ENCODE measurements around the gene KDM5B. TPM values are rescaled to one million over a fixed set of nuclear protein-coding genes. Genes with fewer than 3 reads are reported as not detected.
"Not testable (repeated sequence)": the region's sequence is repeated elsewhere in the genome, so short reads cannot be mapped to it uniquely, and the experiment has no call there.

The KDM5B gene
- total and polyA plus RNA-seq, 9 of the 15 experiments (the other 6 are each of a cell fraction or from before 2014, with no cell fraction given): 15.4 to 90.6 (median 57.1) TPM

GRCh38 chr1:202798260-202798659, 10.0 kb downstream of the KDM5B start (continued):
- TF ChIP-seq AFF1 (IDR thresholded peaks at IDR 0.05; ENCODE audit: low read depth in 1 of 2, partially characterized antibody in 2 of 2): no peak
- TF ChIP-seq STAT5A (IDR thresholded peaks at IDR 0.05; ENCODE audit: borderline replicate concordance, low read length): no peak

GRCh38 chr1:202796670-202797069, 11.6 kb downstream of the KDM5B start:
- CTCF ChIA-PET (ENCODE audit: low intra/inter-chr PET ratio): no interaction called here
- 89% methylated on average over 7 of the region's 7 CpGs for WGBS (ENCODE audit: insufficient coverage, low coverage, missing lambda C conversion rate)
- Histone ChIP-seq H3K27me3 (ENCODE audit: control insufficient read depth in 2 of 2, insufficient read depth in 2 of 2, low read length in 2 of 2) (no peaks in the 10 kb centered on the region), H3K9me3 (replicated peaks; ENCODE audit: control insufficient read depth, insufficient read depth, low read depth, low read length) (no peaks in the 10 kb centered on the region), H3K79me2 (ENCODE audit: control insufficient read depth, insufficient read depth, low read length) (peaks cover 92% of the 10 kb centered on the region), H4K20me1 (replicated peaks; ENCODE audit: control insufficient read depth, insufficient read depth, low read length) (peaks cover 25% of the 10 kb centered on the region), H2AFZ (ENCODE audit: low read depth, low read length) (no peak overlapping the region), H3K9me1 (ENCODE audit: control insufficient read depth, insufficient read depth, low read length) (peaks cover 14% of the 10 kb centered on the region), H3K36me3 (ENCODE audit: control insufficient read depth, insufficient read depth, low read length) (peaks cover 19% of the 10 kb centered on the region; the same call in 2 of the 3 replicates), H3K4me1 (replicated peaks in 1 of 2; ENCODE audit: control insufficient read depth in 2 of 2, insufficient read depth in 2 of 2, low read length in 2 of 2) (peaks cover 10 to 11% of the 10 kb centered on the region in 2 experiments; a peak in 3 of 5 replicates), H3K9ac (ENCODE audit: insufficient read depth in 1 of 2, low read depth in 2 of 2, low read length in 2 of 2) (peak overlapping the region in 1 of 2 experiments; percentile 38; a peak in 1 of 4 replicates), H3K4me2 (ENCODE audit: insufficient read depth, low read length) (no peak overlapping the region), H3K4me3 (no peak overlapping the region), H3K27ac (ENCODE audit: extremely low read depth, low read depth, low read length) (no peak overlapping the region)
- no TSS peak for BruUV-seq (replicated peaks)
- POLR2A ChIA-PET: interaction anchor here (1.1 to 5.8 kb wide), 4 partner anchors 8 to 15 kb away, joined by 3 to 28 read pairs (median 9); partner anchors contain the start of gene PCAT6
- TF ChIP-seq NFIC (IDR thresholded peaks at IDR 0.05) (0 out of 2 replicates have a peak, but pooled peaks have one; percentile 5), ID3 (CRISPR knock-in tag; IDR thresholded peaks at IDR 0.05) (no peak), ID3 (tag; IDR thresholded peaks at IDR 0.05) (no peak)
- no peak for DNase-seq (ENCODE audit: extremely low read depth in 1 of 4, low spot score in 3 of 4)
- in situ Hi-C loops (cut with MboI): no loop called here
- intact Hi-C loops (cut with micrococcal nuclease): no loop called here
- no peak; the same call in 2 of the 3 replicates for ATAC-seq
- no peak for FAIRE-seq

GRCh38 chr1:202794931-202795330, 13.3 kb downstream of the KDM5B start:
- peaks cover 25% of the 10 kb centered on the region for H4K20me1 ChIP-seq (replicated peaks; ENCODE audit: control insufficient read depth, insufficient read depth, low read length)
- H3K9me1 ChIP-seq (ENCODE audit: control insufficient read depth, insufficient read depth, low read length): peaks cover 14% of the 10 kb centered on the region
- H3K4me2 ChIP-seq (ENCODE audit: insufficient read depth, low read length); H3K9ac ChIP-seq (ENCODE audit: insufficient read depth in 1 of 2, low read depth in 2 of 2, low read length in 2 of 2); DNase-seq (ENCODE audit: extremely low read depth in 1 of 4, low spot score in 3 of 4); intact Hi-C loops (cut with micrococcal nuclease); CTCF ChIA-PET (ENCODE audit: low intra/inter-chr PET ratio); ATAC-seq; H2AFZ ChIP-seq (ENCODE audit: low read depth, low read length); H3K27me3 ChIP-seq (ENCODE audit: control insufficient read depth in 2 of 2, insufficient read depth in 2 of 2, low read length in 2 of 2); H3K27ac ChIP-seq (ENCODE audit: extremely low read depth, low read depth, low read length); H3K4me3 ChIP-seq; FAIRE-seq; in situ Hi-C loops (cut with MboI); H3K9me3 ChIP-seq (replicated peaks; ENCODE audit: control insufficient read depth, insufficient read depth, low read depth, low read length); BruUV-seq (replicated peaks): not testable (repeated sequence)
- H3K79me2 ChIP-seq (ENCODE audit: control insufficient read depth, insufficient read depth, low read length): peaks cover 88% of the 10 kb centered on the region
- POLR2A ChIA-PET: interaction anchor here (0.6 to 5.8 kb wide), 4 partner anchors 8 to 372 kb away, joined by 3 to 28 read pairs (median 5); no protein-coding TSS in a partner anchor
- WGBS (ENCODE audit: insufficient coverage, low coverage, missing lambda C conversion rate): 79% methylated on average over 6 of the region's 6 CpGs
- H3K36me3 ChIP-seq (ENCODE audit: control insufficient read depth, insufficient read depth, low read length): peaks cover 16% of the 10 kb centered on the region; the same call in 2 of the 3 replicates
- H3K4me1 ChIP-seq (replicated peaks in 1 of 2; ENCODE audit: control insufficient read depth in 2 of 2, insufficient read depth in 2 of 2, low read length in 2 of 2): peaks cover 10 to 14% of the 10 kb centered on the region in 2 experiments; a peak in 3 of 5 replicates

All from K562 (cell line).